Stimulated activated CD8-positive, alpha-beta memory T cell treated with anti-CD3 and anti-CD28 coated beads, Interleukin-4, amount 100 ng/mL, for 4 hours (primary cell): ENCODE measurements around the gene ENAH.
"Not testable (repeated sequence)": the region's sequence is repeated elsewhere in the genome, so short reads cannot be mapped to it uniquely, and the experiment has no call there.

Source experiments
- DNase-seq, 2 donors: peaks; one replicate each; pipeline ENCODE4 v3.0.0-alpha.2; 2020; ENCODE audit warnings: low read depth in 2 of 2, low spot score in 1 of 2

ENAH gene

DNA sequence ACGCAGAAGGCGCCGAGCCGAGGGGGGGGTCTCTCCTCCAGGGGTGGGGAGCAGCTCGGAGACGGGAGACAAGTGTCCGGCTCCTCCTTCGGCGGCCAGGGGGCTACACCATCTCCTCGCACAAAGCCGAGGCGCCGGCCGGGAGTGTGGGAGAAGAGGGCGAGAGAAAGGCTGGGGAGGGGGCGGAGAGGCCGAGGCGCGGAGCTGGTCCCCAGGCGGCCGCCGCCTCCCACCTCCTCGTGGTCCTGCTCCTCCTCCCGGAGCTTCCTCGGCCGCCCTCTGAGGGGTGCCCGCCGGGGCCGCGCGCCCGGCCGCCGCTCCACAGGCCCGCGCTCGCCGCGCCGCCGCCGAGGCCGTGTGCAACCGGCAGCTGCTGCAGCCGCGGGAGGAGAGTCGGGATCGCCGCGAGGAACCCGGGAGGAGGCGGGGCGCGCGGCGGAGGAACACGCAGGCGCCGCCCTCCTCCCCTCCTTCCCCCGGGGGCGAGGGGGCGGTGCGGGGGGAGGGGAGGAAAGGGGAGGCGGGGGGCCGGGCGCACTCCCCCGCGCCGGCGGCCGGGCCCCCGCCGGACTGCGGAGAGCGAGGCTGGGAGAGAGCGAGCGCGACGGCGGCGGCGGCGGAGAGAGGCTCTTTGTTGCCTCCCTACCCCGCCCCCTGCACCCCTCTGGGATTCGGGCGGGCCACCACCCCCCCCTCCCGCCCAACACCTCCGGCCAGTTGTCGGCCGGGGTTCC is at the start of gene ENAH:
TSS of gene ENAH (minus strand) at position 395 of the 734 bp plus-strand sequence. CDS start 433 bp downstream, outside the sequence.
- peak in 1 of 2 donors; percentile 6 for DNase-seq

DNA sequence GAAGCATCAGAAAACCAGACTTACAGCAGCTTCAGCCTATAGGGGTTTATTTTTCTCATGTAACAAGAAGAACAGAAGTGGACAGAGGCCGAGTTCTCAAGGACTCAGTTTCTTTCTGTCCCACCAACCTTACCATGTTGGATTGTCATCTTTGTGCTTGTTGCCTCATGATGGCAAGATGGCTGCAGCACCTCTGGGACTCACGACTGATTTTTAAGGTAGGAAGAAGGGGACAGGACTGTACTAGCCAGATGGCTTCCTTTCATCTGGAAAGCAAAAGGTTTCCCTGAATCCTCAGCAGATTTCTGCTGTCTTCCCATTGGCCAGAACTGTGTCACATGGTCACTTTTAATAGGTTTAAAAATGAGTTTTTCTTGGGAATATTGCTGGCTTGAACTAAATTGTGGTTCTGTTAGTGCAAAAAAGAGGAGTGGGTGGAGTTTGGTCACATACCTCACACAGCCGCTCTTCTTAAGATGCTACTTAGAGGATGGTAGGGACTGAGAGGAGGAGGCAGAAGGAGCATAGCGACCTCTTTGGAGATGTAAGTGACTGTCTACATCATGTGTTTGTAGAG is 48.1 kb upstream of the ENAH start:
- no peak for DNase-seq

DNA sequence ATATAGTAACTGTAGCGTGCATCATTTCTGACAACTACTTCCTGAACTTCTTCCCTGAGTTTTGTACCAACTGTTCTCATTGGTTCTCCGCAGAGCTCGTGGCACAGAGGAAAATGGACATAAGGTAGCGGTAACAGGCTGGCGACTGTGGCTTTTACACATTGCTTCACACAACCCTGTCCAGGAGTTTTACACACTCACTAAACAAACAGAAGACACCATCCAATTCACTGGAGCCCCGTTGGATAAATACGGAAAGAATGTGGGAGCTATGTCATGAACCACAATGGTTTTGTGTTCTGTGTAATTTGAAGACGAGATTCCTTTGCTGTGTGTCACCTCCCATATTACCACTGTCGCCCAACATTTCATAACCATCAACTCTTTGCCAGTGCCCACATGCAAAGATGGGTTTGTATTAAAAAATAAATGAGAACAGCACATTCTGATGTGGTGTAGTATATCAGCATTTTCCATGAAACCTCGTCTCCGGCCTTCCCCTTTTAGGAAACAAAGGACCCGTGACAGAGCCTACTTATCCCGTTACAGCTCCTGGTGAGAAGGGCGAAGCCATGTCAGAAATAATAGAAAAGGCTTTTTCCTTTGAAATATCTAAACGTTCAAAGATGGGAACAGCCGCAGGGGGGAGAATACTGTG is 47.4 kb upstream of the ENAH start:
- no peak for DNase-seq

DNA sequence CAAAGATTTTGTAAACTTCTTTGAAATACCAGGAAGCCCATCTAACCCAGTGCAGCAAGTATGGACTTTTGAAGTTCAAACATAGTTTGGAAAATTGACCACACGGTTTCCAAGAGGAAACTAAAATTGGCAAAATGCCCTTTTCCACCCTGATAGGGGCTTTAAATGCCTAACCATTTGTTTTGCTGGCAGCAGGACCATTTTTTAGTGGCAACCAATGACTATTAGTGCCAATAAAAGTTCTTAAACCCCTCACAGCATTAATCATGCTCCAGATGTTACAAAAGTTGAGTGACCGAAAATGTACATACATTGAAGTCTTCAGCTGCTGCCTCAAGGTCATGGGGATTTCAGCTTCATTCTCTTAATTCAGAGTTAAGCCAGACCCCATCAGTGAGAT is 46.4 kb upstream of the ENAH start:
- DNase-seq: no peak

DNA sequence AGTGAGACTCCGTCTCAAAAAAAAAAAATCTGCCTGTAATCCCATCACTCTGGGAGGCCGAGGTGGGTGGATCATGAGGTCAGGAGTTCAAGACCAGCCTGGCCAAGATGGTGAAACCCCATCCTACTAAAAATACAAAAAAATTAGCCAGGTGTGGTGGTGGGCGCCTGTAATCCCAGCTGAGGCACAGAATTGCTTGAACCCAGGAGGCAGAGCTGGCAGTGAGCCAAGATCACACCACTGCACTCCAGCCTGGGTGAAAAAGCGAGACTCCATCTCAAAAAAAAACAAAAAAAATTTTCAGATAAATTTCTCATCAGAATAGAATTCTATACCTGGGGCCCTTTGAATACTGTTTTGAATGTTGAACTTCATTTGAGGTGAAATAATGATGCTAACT is 45.3 kb upstream of the ENAH start:
- not testable (repeated sequence) for DNase-seq

DNA sequence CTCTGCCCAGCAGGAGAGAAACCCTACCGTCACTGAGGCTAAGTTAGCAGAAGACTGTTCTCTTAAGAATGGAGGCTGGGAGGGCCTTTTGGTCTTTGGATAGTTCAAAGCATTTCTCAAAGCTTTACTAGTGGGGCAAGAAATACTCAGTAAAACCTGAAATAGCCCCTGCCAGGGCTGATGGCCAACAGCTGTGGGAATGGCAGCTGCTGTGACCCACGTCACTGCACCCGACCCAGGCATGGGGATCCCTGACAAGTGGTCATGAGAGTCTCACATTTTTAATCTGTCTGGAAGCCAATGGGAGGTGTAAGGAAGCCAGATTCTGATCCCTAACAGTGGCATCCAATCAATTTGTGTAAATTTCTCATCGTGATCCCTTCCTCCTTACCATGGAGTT is 44.5 kb upstream of the ENAH start:
- DNase-seq: no peak

DNA sequence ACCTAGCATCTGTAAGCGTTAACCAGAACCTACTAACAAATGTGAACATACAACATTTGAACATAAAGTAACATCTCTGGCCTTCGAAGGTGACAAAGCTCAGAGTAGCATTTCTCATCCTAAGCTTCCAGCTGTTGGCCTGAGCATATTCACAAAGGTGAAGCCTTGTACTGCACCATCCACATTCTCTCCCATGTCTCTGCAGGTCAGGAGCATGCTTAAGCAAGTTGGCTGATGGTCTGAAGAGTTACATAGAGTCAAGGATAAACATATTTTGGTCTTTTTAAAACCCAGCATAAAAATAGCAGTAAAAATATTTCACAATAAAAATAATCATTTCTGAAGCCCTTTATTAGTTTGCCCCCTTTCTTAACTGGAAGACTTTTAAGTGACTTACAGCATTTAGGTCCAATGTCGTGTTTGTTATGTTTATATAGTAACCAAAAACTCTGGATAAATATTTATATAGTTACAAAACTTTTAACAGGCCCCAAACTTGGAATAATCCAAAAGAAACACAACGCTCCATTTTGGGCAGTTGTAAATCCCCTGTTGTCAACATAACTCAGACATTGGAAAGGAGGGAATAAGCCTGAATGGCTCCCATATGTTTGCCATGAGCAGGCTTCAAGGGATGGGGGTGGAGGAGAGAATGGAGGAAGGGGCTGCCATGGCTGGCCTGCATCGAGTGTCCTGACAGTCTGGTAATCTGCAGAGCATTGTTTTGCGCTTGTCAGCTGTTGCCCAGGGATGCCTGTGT is 42.8 kb upstream of the ENAH start:
- DNase-seq: no peak

DNA sequence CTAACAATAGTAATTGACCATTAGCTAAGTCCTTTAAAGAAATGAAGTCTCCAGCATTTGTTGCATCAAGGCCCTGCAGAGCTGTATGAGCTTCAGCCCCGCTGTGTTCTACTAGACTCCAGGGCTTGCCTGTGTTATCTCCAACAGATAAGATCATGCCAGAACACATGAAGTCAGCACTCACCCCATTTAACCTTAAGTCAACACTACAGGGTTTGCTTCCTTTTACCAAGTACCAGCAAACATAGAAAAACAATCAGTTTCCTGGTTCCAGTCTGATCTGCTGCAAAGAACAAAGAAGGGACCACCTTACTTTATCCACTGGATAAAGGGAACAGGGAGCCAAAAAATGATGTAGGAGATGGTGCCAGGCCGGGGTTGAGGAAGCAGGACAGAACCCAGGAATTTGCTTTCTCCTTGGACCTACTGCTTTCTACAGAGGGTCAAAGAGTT is 41.3 kb upstream of the ENAH start:
- DNase-seq: no peak

DNA sequence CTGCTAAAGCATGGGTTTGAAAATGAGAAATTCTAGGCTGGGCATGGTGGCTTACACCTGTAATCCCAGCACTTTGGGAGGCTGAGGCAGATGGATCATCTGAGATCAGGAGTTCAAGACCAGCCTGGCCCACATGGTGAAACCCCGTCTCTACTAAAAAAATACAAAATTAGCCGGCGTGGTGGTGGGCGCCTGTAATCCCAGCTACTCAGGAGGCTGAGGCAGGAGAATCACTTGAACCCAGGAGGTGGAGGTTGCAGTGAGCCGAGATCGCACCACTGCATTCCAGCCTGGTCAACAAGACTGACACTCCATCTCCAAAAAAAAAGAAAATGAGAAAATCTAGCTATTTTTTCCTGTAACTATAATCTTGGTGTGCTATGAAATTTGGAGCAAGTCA is 40.8 kb upstream of the ENAH start:
- DNase-seq: not testable (repeated sequence)

DNA sequence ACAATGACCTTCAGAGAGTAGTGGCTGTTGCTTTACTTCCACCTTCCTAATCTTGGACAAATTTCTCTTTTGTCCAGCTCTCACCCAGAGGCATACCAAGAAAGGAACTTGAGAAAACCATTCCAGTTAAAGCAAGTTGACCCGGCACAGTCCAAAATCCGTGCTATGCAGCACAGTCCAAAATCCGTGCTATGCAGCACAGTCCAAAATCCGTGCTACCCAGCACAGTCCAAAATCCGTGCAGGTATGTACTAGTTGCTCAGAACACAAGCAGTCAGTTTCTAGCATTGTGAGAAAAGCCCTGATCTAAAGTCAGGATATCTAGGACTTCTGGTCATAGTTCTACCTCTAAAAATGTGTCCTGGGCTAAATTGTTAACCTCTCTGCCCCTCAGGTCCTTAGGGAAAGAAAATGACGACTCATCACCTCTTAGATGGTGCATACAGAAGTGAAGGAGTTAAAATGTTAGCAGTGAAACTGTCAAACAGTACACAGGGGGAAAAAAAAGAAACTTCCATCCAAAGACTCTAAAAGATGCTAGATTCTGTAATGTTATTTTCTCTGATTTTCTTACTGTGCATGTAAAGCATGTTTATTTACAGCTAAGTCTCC is 40.3 kb upstream of the ENAH start:
- DNase-seq: no peak

DNA sequence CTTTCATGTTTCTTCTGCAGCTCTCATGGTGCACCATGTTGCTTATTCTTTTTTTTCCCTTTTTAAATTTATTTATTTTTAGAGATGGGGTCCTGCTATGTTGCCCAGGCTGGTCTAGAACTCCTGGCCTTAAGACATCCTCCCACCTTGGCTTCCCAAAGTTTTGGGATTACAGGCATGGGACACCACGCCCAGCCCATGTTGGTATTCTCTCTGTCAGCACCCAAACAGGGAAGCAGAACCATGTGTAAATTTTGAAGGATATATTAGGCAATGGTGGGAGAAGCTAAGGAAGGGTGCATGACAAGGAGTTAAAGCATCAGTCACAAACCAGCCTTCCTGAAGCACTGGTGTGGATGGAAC is 39.6 kb upstream of the ENAH start:
- no peak for DNase-seq

DNA sequence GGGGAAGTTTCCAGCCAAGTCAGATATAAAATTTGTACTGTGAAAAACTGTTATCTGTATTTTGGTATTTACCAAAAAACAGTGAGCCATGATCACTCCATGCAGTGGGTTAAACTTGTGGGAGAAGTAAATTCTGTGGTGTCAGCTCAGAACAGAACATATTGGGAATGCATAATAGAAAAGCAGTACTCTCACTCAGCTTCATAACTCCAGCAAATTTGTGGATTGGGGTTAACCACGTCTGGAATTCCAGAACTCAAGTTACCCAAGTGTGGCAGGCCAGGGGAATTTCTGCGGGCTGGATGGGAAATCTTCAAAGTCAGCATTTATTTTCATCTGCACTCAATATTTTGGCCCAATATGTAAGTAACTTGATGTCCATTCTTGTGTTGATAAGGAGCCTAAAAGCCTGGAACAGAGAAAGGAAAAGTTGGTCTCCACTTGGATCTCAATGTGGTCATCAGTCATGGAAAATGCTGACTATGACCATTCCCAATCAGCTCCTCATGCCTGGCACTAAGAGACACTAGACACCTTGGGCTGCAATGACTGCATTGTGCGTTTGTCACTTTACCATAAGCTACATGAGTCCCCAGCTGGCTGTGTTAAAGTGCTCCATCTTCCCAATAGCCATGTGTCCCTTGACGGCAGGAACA is 39.1 kb upstream of the ENAH start:
- DNase-seq: no peak

DNA sequence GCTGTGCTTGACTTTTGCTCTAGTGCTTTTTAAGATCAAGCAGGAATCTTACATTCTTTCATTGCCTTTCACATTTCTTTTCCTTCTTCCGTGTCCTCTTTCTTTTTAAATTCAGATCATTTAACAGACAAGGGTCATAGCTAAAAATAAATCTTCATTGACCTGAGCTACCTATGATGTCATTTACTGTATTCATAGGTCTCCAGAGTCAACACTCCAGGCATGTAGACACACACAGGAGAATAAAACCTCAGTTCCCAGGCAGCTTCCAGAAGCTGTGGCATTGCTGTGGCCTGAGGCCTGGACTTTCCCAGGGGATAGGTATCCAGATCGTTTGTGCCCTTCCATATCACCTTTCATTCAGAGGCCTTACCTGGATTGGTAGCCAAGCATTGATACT is 38.5 kb upstream of the ENAH start:
- DNase-seq: no peak

DNA sequence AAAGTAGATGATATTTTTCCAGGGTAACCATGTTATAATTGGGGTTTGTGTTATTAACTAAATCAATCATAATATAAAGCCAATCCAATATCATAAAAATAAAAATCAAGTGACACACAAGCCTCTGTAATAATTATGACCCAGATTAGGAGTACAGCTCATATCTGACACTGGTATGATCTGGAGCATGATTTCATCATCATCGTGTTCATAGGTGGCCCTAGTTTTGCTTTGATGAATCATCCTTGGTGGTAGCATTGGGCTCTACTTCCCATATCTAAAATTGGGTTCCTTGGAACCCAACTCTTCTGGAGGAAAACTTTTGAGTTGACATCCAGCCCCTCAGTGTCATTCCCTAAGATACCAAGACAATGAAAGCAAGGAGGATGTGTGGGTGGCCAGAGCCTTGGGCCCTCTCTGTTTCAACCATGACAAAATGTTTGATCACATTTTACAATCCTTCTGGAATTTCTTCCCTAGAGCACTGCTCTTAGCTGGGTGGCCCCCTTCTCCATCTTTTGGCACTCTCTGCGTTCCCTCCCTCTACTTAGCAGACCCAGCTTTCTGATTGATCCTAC is 37.0 kb upstream of the ENAH start:
- no peak for DNase-seq

DNA sequence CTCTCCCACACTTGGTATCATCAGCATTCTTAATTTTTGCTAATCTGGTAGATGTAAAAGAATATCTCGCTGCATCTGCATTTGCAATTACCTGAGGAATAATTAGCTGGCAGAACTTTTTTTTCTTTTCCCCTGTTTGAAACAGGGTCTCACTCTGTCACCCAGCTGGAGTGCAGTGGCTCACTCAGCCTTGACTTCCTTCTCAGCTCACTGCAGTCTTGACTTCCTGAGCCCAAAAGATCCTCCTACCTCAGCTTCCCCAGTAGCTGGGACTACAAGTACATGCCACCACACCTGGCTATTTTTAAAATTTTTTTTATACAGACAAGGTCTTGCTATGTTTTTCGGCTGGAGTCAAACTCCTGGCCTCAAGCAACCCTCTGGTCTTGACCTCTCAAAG is 35.4 kb upstream of the ENAH start:
- no peak for DNase-seq

DNA sequence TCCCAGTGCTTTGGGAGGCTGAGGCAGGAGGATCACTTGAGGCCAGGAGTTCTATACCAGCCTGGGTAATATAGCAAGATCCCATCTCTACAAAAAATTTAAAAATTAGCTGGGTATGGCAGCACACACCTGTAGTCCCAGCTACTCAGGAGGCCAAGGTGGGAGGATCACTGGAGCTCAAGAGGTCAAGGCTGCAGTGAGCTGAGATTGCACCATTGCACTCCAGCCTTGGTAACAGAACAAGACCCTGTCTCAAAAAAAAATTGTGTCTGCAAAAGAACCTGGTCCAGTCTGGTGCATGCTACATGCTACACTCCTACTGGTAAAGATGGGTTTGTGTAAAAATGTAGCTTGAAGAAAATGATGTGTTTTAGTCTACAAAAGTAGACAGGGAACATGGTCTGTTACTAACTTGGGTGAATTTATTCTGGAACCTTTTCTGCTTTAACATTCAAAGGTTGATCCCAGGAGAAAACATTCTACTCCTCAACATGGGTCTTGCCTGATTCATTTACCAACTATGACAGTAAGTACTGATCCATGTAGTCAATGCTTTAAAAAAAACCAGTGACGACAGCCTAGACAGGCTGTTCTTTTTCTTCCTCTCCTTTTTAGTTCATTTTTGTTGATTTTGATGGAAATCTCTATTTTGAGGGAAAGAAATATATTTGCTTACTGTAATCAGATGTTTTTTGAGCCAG is 32.7 kb upstream of the ENAH start:
- DNase-seq: no peak

DNA sequence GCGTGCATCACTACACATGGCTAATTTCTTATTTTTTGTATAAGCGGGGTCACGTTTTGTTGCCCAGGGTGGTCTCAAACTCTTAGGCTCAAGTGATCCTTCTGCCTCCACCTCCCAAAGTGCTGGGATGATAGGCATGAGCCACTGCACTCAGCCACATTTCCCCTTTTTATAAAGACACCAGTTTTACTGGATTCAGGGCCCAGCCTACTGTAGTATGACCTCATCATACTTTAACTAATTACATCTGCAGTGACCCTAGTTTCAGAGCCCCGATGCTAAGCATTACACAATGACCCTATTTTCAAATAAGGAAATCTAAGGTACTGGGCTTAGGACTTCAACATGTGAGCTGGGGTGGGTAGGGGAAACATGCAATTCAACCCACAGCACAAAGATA is 31.8 kb upstream of the ENAH start:
- DNase-seq: no peak

DNA sequence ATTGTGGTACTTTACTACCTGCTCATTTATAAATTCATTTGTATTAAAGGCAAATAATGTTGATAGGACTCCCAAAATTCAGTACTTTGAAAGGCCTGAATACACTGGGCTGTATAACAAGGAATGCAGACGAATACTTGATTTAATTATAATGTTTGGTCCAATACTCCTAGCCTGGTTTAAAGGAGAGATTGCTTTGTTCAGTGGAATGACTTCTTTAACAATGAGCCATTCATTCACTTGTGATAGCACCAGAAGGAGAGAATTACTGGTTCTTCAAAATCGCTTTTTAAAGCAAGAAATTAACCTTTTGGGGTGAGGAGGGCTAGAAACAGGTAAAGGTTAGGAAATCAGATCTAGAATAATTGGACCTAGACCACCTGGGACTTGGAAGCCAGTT is 28.3 kb upstream of the ENAH start:
- DNase-seq: no peak

DNA sequence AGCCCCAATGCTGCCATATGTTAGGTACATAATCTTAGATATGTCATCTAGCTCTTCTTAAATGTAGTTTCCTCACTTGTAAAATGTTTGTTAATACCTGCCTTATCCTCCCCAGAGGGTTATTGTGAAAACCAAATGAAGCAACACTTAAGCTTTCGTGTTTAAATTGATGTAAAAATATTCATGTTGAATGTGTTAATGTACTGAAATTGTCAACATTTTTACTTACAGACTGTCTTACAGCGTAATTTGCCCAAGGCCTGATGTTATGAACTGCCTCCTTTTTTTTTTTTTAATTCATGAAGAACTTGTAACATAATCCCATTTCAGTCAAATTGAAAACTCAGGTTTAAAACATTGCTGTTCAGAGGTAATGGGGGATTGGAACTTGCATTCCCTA is 25.6 kb upstream of the ENAH start:
- no peak for DNase-seq
